Natural killer cell (primary cell): ENCODE results near the gene NCF1. TPM values are rescaled to one million over a fixed set of nuclear protein-coding genes. Genes with fewer than 3 reads are reported as not detected.
"Not testable (repeated sequence)": the region's sequence is repeated elsewhere in the genome, so short reads cannot be mapped to it uniquely, and the experiment has no call there.

Experiments used
- ATAC-seq, 3 donors: fragments of 150-1000 bp in 2 of 3; fragments of 200-7000 bp in 1 of 3; cut with Tn5 transposase; 1 replicate in 1 of 3; 2 replicates in 2 of 3; pipeline ENCODE4 v1.10.0; 2021; ENCODE audit warnings: mild to moderate bottlenecking in 2 of 3, moderate library complexity in 2 of 3
- DNase-seq, 2 donors: peaks; one replicate each; pipeline versions ENCODE4 v3.0.0 to v3.0.0-alpha.2; 2013 to 2021; ENCODE audit warnings: mixed read lengths in 1 of 2
- H3K27ac ChIP-seq: one replicate; pipeline ENCODE4 v1.5.1; 2013; ENCODE audit warnings: mild to moderate bottlenecking, low read length
- H3K27me3 ChIP-seq: one replicate; pipeline ENCODE4 v1.6.1; 2013; ENCODE audit warnings: low read length; ENCODE audit not compliant: control insufficient read depth, insufficient read depth
- H3K36me3 ChIP-seq: one replicate; pipeline ENCODE4 v1.6.1; 2013; ENCODE audit warnings: low read length; ENCODE audit not compliant: control insufficient read depth, insufficient read depth
- H3K4me1 ChIP-seq: one replicate; pipeline ENCODE4 v1.6.1; 2013; ENCODE audit warnings: low read length; ENCODE audit not compliant: control insufficient read depth, insufficient read depth
- H3K4me3 ChIP-seq: one replicate; pipeline ENCODE4 v1.5.1; 2013; ENCODE audit warnings: low read length
- H3K9me3 ChIP-seq: one replicate; pipeline ENCODE4 v1.6.1; 2013; ENCODE audit warnings: low read length; ENCODE audit not compliant: control insufficient read depth, insufficient read depth
- H3K27ac Mint-ChIP-seq, 2 donors: one replicate each; pipeline ENCODE4 v1.8.0; 2022; ENCODE audit warnings: mild to moderate bottlenecking in 2 of 2, mixed read lengths in 2 of 2, moderate library complexity in 1 of 2
- H3K27me3 Mint-ChIP-seq, 2 donors: one replicate each; pipeline ENCODE4 v1.8.0; 2022; ENCODE audit warnings: low read depth in 2 of 2, mixed read lengths in 2 of 2
- H3K36me3 Mint-ChIP-seq: one replicate; pipeline ENCODE4 v1.8.0; 2022; ENCODE audit warnings: mixed read lengths
- H3K4me1 Mint-ChIP-seq, 2 donors: one replicate each; pipeline ENCODE4 v1.8.0; 2022; ENCODE audit warnings: mixed read lengths in 2 of 2
- H3K4me3 Mint-ChIP-seq: one replicate; pipeline ENCODE4 v1.8.0; 2022; ENCODE audit warnings: mild to moderate bottlenecking, moderate library complexity, mixed read lengths
- H3K9me3 Mint-ChIP-seq, 2 donors: one replicate each; pipeline ENCODE4 v1.8.0; 2022; ENCODE audit warnings: mixed read lengths in 2 of 2
- WGBS: methylation state at CpG from one replicate; pipeline ENCODE4 v1.1.7; 2013; ENCODE audit warnings: missing lambda C conversion rate; ENCODE audit not compliant: insufficient coverage; 5-methylcytosine and 5-hydroxymethylcytosine counted together
- intact Hi-C: fragments of 100-400 bp; cut with micrococcal nuclease; formaldehyde crosslinking; loops from one replicate; pipeline ENCODE4 v1.14.2; 2022
- total RNA-seq, 4 donors: library from RNA; stranded (reverse); fragments of 120-200 nt in 1 of 4; gene quantifications; one replicate each; pipeline versions ENCODE4 v1.2.3 to v1.2.4, GENCODE V29; 2013 to 2022
- TF ChIP-seq, protein P1 (sequence below): fragments of 200-600 bp; IDR thresholded peaks from one replicate; pipeline ENCODE4 v1.8.0; 2022; ENCODE audit warnings: antibody characterized with exemption

NCF1 gene
- total RNA-seq = 10 to 100 TPM in 1 of 3 donors, 1 to 10 TPM in 2; 3.8 to 62.2 (median 8.0) TPM
- total RNA-seq (2013) = 30.7 TPM

DNA sequence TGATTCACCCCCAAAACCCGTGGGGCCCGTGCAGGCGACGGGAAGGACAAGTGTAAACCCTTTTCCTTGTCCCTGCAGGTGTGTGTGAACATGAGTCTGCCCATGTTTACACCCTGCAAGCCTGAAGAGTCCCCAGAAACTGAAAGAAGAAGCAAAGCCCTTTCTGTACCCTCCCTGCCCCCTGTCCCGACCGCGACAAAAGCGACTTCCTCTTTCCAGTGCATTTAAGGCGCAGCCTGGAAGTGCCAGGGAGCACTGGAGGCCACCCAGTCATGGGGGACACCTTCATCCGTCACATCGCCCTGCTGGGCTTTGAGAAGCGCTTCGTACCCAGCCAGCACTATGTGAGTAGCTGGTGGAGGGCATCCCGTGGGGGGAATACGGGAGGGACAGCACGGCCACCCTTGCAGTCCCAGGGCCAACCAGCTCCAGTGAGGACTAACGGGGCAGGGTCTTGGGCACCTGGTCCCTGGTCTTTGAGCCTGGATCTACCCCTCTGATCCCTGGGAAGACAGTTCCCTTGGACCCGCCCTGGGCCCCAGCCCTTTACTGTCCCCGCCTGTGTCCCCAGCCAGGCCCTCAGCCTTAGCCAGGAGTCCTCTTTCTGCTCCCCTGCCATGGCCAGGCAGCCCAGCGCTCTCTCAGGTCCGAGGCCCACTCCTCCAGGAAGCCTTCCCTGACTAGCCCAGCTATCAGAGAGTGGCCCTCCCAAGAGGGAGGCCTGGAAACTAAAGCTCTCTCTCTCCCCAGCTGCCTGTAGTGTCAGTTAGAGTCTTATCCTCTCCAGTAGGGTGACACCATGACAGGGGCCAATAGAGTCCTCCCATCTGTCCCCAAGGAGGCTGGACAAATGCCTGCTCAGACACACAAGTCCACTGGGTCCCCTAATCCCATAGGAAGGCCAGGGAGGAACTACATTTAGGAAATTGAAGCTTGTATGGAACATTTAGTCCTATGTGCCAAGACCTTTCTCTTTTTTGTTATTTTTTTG is at the start of gene NCF1:
Gene NCF1 (plus strand): TSS at position 252 of the 991 bp plus-strand sequence. CDS start 21 bp downstream, at position 273.
- peak; percentile 53 to 83 (median 64) for ATAC-seq
- WGBS = no CpG with 5 or more reads among the region's 21 CpGs

DNA sequence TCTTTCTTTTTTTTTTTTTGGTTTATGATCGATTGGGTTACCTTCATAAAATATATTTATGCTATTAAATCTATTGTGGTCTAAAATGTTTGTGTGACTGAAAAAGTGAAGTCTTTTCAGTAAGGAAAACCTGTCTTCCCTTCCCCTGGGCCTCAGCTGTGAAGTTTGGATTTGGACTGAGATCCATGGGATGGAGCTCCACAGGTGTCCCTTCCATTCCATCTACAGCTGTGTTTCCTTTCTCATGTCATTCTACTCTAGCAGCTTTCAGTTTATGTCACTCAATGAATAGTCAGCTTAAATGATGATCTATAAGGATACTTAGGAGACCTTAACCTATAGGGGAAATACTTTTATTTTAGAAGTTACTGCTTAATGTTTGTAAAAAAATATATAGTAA is 48.0 kb upstream of the NCF1 start:
- H3K4me3 Mint-ChIP-seq = no peak overlapping the region
- H3K27ac Mint-ChIP-seq = no peak overlapping the region
- H3K27me3 Mint-ChIP-seq = no peaks in the 10 kb centered on the region
- ATAC-seq (no peak), DNase-seq (no peak)
- TF ChIP-seq, protein P1, sequence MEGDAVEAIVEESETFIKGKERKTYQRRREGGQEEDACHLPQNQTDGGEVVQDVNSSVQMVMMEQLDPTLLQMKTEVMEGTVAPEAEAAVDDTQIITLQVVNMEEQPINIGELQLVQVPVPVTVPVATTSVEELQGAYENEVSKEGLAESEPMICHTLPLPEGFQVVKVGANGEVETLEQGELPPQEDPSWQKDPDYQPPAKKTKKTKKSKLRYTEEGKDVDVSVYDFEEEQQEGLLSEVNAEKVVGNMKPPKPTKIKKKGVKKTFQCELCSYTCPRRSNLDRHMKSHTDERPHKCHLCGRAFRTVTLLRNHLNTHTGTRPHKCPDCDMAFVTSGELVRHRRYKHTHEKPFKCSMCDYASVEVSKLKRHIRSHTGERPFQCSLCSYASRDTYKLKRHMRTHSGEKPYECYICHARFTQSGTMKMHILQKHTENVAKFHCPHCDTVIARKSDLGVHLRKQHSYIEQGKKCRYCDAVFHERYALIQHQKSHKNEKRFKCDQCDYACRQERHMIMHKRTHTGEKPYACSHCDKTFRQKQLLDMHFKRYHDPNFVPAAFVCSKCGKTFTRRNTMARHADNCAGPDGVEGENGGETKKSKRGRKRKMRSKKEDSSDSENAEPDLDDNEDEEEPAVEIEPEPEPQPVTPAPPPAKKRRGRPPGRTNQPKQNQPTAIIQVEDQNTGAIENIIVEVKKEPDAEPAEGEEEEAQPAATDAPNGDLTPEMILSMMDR = no peak
- H3K36me3 Mint-ChIP-seq = no peaks in the 10 kb centered on the region
- peaks cover 0 to 6% of the 10 kb centered on the region in 2 donors for H3K4me1 Mint-ChIP-seq
- intact Hi-C loops = no loop called here
- H3K9me3 Mint-ChIP-seq = no peaks in the 10 kb centered on the region
- no peaks in the 10 kb centered on the region for H3K27me3 ChIP-seq
- no peak overlapping the region for H3K4me3 ChIP-seq
- no peaks in the 10 kb centered on the region for H3K9me3 ChIP-seq
- H3K27ac ChIP-seq = no peak overlapping the region
- no CpG with 5 or more reads among the region's 1 CpG for WGBS
- no peaks in the 10 kb centered on the region for H3K4me1 ChIP-seq
- H3K36me3 ChIP-seq = peaks cover 17% of the 10 kb centered on the region

More for the DNA sequence above, at the start of gene NCF1:
- DNase-seq, H3K27me3 Mint-ChIP-seq, H3K27me3 ChIP-seq, H3K4me3 ChIP-seq, H3K27ac ChIP-seq, H3K4me1 ChIP-seq, H3K4me3 Mint-ChIP-seq, H3K9me3 ChIP-seq, H3K27ac Mint-ChIP-seq, H3K9me3 Mint-ChIP-seq, H3K4me1 Mint-ChIP-seq, H3K36me3 Mint-ChIP-seq, H3K36me3 ChIP-seq, intact Hi-C loops: not testable (repeated sequence)

DNA sequence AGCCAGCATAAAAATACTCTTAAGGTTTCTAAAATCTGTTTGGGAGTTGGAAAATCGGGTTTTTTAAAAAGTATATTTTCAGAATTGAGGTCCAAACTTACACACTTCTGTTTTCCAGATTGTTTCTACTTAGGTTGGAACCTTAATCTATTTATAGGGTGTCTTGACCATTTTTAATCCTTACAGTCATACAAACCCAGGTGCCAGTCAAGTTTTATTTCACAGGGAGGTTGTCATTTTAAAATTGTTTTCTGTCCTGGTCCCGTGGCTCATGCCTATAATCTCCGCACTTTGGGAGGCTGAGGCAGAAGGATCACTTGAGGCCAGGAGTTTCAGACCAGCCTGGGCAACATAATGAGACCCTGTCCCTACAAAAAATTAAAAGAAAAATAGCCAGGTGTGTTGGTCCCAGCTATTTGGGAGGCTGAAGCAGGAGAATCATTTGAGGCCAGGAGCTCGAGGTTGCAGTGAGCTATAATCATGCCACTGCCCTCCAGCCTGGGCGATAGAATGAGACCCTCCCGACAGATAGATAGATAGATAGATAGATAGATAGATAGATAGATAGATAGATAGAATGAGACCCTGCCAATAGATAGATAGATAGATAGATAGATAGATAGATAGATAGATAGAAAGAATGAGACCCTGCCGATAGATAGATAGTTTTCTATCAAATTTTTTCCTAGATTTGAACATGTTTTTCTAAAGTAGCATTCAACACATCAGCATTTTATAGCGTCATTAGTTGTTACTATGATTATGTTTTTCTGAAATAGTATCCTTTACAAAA is 47.3 kb upstream of the NCF1 start:
- Histone ChIP-seq H3K4me1 (no peaks in the 10 kb centered on the region), H3K9me3 (no peaks in the 10 kb centered on the region), H3K27me3 (no peaks in the 10 kb centered on the region), H3K27ac (no peak overlapping the region), H3K36me3 (peaks cover 16% of the 10 kb centered on the region), H3K4me3 (no peak overlapping the region)
- intact Hi-C loops = no loop called here
- Mint-ChIP-seq H3K27me3 (no peaks in the 10 kb centered on the region), H3K4me1 (peaks cover 0 to 6% of the 10 kb centered on the region in 2 donors), H3K9me3 (no peaks in the 10 kb centered on the region), H3K27ac (peak overlapping the region in 1 of 2 donors; percentile 22), H3K4me3 (no peak overlapping the region), H3K36me3 (no peaks in the 10 kb centered on the region)
- DNase-seq (no peak), ATAC-seq (no peak)
- TF ChIP-seq, protein P1 = no peak
- 99% methylated on average over 5 of the region's 8 CpGs for WGBS

DNA sequence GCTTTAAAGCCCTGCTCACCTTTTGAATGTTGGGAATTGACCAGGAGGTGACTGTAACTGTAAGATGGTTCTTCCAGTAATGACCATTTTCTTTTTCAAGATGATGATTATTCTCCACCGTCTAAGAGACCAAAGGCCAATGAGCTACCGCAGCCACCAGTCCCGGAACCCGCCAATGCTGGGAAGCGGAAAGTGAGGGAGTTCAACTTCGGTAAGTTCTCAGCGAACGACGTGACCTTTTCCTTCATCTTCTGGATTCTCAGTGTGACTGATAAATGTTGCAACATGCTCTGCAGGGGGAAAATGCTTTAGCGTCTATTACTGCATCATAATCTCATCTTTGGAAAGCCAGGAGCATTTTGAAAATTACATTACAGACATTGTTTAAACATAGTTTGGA is 45.1 kb upstream of the NCF1 start:
- H3K36me3 Mint-ChIP-seq, ATAC-seq, H3K27me3 Mint-ChIP-seq, H3K4me3 ChIP-seq, H3K9me3 Mint-ChIP-seq, H3K27ac ChIP-seq, H3K4me1 ChIP-seq, H3K4me1 Mint-ChIP-seq, H3K27ac Mint-ChIP-seq, intact Hi-C loops, H3K9me3 ChIP-seq, DNase-seq, H3K27me3 ChIP-seq, H3K4me3 Mint-ChIP-seq, H3K36me3 ChIP-seq: not testable (repeated sequence)
- no CpG with 5 or more reads among the region's 10 CpGs for WGBS

DNA sequence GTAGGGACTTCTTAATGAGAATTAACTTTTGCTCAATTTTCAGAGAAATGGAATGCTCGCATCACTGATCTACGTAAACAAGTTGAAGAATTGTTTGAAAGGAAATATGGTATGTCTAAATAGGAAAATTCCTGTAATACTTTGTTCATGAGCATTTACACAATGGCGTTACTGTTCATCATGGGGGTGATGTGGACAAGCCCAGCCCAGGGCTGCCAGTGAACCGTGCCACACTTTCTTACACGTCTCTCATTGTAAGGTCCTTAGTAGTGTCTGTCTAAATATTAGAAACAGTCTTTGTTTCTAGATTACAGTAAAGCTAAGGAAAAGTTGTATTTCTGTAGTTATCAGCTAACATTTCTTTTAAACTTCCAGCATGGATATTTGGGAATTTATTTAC is 43.6 kb upstream of the NCF1 start:
- H3K27me3 ChIP-seq, H3K4me3 Mint-ChIP-seq, H3K27ac Mint-ChIP-seq, H3K9me3 Mint-ChIP-seq, intact Hi-C loops, H3K27ac ChIP-seq, H3K4me3 ChIP-seq, H3K27me3 Mint-ChIP-seq, H3K4me1 Mint-ChIP-seq, ATAC-seq, H3K36me3 ChIP-seq, H3K9me3 ChIP-seq, H3K4me1 ChIP-seq, H3K36me3 Mint-ChIP-seq, DNase-seq: not testable (repeated sequence)
- WGBS = no CpG with 5 or more reads among the region's 5 CpGs

DNA sequence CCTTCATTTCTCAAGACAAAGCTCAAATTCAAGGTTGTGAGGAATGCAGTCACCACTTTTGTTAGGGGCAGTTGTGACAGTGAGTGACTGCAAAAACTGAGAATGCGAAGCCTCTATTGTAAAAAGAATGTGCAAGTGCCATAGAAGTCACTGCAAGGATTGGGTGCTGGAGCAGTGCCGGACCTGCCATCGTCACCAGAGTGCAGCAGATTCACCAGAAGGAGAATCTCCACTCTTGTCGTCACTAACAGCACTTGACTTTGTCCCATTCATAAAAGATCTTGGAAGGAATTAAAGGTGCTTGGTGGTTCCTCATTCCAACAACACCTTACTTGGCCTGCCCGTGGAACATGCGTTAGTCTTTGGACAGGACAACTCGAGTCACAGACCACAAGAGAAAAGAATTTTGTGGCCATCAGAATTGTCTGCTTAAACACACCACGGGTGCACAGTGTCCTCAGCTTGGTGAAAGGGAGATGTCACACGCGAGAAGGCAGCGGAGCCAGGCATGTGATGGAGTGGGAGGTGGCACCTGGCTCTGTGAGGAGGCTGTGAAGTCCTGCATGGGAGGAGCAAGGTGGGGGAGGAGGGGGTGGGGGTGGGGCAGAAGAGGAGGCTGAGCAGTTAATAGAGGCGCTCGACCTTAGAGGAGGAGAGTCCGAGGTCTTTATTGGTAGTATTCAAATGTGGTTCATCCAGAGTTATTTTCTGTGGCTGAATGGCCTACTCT is 33.7 kb upstream of the NCF1 start:
- intact Hi-C loops, DNase-seq, H3K36me3 ChIP-seq, H3K36me3 Mint-ChIP-seq, H3K4me1 Mint-ChIP-seq, H3K27me3 Mint-ChIP-seq, H3K4me1 ChIP-seq, H3K27ac ChIP-seq, H3K9me3 ChIP-seq, H3K27me3 ChIP-seq, H3K4me3 ChIP-seq, H3K4me3 Mint-ChIP-seq, ATAC-seq, H3K27ac Mint-ChIP-seq, H3K9me3 Mint-ChIP-seq: not testable (repeated sequence)
- WGBS = no CpG with 5 or more reads among the region's 14 CpGs
